ENCODE data around the gene REPIN1.

The REPIN1 gene

GRCh38 chr7:150388709-150389531 lies 20.3 kb downstream of the REPIN1 start:
- no peak overlapping the region for H3K27ac ChIP-seq
- TF ChIP-seq CTCF (conservative IDR thresholded peaks at IDR 0.05), result peak; percentile 59

DNA sequence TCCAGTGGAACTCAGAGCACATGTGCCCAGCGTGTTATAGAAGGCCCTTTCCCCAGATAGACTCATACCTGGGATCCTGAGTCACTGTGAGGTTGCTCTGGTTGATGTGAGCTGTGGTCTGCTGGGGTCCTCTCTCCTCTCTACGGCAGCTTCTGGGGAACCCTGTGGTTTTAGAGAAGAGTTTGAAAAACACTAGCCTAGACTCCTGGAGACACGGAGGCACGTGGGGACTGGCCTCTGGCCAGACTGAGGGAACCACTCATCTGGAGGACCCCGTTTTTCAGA lies 20.9 kb downstream of the REPIN1 start:
- no peak overlapping the region for H3K27ac ChIP-seq
- TF ChIP-seq CTCF (conservative IDR thresholded peaks at IDR 0.05), result no peak

DNA sequence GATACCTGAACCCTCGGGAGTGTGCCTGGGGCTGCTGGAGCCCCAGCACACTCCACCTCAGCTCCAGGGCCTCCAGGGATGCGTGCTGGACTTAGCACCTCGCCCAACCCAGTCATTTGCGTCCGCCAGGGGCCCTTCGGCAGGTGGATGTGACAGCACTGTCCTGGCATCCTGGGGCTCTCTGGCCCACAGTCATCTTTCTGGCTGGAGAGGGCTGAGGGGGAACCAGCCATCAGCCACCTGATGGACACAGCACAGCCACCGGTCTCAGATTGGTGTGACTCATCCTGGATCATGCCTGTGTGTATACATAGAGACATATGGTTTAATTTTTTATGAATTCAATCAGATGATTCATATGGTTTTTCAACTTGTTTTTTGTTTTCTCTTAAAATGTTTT lies 21.6 kb downstream of the REPIN1 start:
- TF ChIP-seq CTCF (conservative IDR thresholded peaks at IDR 0.05), result no peak
- H3K27ac ChIP-seq, result no peak overlapping the region

- no peak overlapping the region for H3K27ac ChIP-seq
- TF ChIP-seq CTCF (conservative IDR thresholded peaks at IDR 0.05), result no peak
These were observed 24.7 kb downstream of the REPIN1 start for GRCh38 chr7:150393325-150393724.

- H3K27ac ChIP-seq, result no peak overlapping the region
- TF ChIP-seq CTCF (conservative IDR thresholded peaks at IDR 0.05), result no peak
These were observed 27.8 kb downstream of the REPIN1 start for GRCh38 chr7:150396426-150396825.

DNA sequence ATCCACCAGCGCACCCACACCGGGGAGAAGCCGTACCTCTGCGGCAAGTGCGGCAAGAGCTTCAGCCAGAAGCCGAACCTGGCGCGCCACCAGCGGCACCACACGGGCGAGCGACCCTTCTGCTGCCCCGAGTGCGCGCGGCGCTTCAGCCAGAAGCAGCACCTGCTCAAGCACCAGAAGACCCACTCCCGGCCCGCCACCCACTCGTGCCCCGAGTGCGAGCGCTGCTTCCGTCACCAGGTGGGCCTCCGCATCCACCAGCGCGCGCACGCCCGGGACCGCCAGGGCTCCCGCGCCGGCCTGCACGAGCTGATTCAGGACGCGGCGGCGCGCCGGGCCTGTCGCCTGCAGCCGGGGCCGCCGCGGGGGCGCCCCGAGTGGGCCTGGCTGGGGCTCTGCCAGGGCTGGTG lies 28.2 kb downstream of the REPIN1 start:
- TF ChIP-seq CTCF (conservative IDR thresholded peaks at IDR 0.05), result no peak
- no peak overlapping the region for H3K27ac ChIP-seq

- TF ChIP-seq CTCF (conservative IDR thresholded peaks at IDR 0.05), result no peak
- H3K27ac ChIP-seq, result no peak overlapping the region
These were observed 28.9 kb downstream of the REPIN1 start for GRCh38 chr7:150397346-150398107.

Data from VCaP (cell line).